H9 (cell line): Measurements from ENCODE around the gene SIN3A. TPM values are rescaled to one million over a fixed set of nuclear protein-coding genes. Genes with fewer than 3 reads are reported as not detected.

Source experiments
- DNase-seq: peaks from one replicate; pipeline ENCODE4 v3.0.0-alpha.2; 2017
- H2AFZ ChIP-seq: one replicate; pipeline ENCODE4 v1.6.1; 2013; ENCODE audit warnings: mild to moderate bottlenecking, low read length, control low read depth, moderate library complexity
- H2AK5ac ChIP-seq: 2 replicates; pipeline ENCODE4 v1.6.1; 2013; ENCODE audit warnings: low read length, control low read depth, mixed read lengths; ENCODE audit not compliant: insufficient read length
- H2BK120ac ChIP-seq: one replicate; pipeline ENCODE4 v1.6.1; 2013; ENCODE audit warnings: low read depth, mild to moderate bottlenecking, low read length, control low read depth, inconsistent platforms; ENCODE audit not compliant: poor library complexity, severe bottlenecking
- H2BK12ac ChIP-seq: 2 replicates; pipeline ENCODE4 v1.6.1; 2013; ENCODE audit warnings: low read length, control low read depth, mixed read lengths, low read depth; ENCODE audit not compliant: insufficient read length
- H2BK15ac ChIP-seq: 2 replicates; pipeline ENCODE4 v1.6.1; 2013; ENCODE audit warnings: low read depth, low read length, control low read depth
- H2BK20ac ChIP-seq: one replicate; pipeline ENCODE4 v1.6.1; 2013; ENCODE audit warnings: low read depth, mild to moderate bottlenecking, low read length, control low read depth, inconsistent platforms; ENCODE audit not compliant: poor library complexity, severe bottlenecking
- H2BK5ac ChIP-seq: 2 replicates; pipeline ENCODE4 v1.6.1; 2013; ENCODE audit warnings: low read length, control low read depth, mixed read lengths; ENCODE audit not compliant: insufficient read length
- H3K14ac ChIP-seq: 2 replicates; pipeline ENCODE4 v1.6.1; 2013; ENCODE audit warnings: low read length, control low read depth; ENCODE audit not compliant: insufficient read depth
- H3K18ac ChIP-seq: 2 replicates; pipeline ENCODE4 v1.6.1; 2013; ENCODE audit warnings: low read depth, mild to moderate bottlenecking, mixed read lengths, low read length, control low read depth; ENCODE audit not compliant: insufficient read length
- H3K23ac ChIP-seq: 2 replicates; pipeline ENCODE4 v1.6.1; 2013; ENCODE audit warnings: low read length, control low read depth, mixed read lengths, low read depth; ENCODE audit not compliant: insufficient read length
- H3K23me2 ChIP-seq: 2 replicates; pipeline ENCODE4 v1.6.1; 2013; ENCODE audit warnings: low read depth, mild to moderate bottlenecking, mixed read lengths, low read length, control low read depth; ENCODE audit not compliant: insufficient read length, poor library complexity, severe bottlenecking
- H3K27ac ChIP-seq: 2 replicates; pipeline ENCODE4 v1.5.1; 2013; ENCODE audit warnings: low read length, control low read depth, mixed read lengths, low read depth; ENCODE audit not compliant: insufficient read length
- H3K27me3 ChIP-seq: 2 replicates; pipeline ENCODE4 v1.6.1; 2013; ENCODE audit warnings: low read length, control low read depth, inconsistent platforms; ENCODE audit not compliant: insufficient read depth
- H3K4ac ChIP-seq: 2 replicates; pipeline ENCODE4 v1.6.1; 2013; ENCODE audit warnings: low read depth, mild to moderate bottlenecking, control low read depth, inconsistent platforms, low read length, moderate library complexity
- H3K4me1 ChIP-seq: 2 replicates; pipeline ENCODE4 v1.6.1; 2013; ENCODE audit warnings: low read length, control low read depth, inconsistent platforms; ENCODE audit not compliant: insufficient read depth
- H3K4me2 ChIP-seq: 2 replicates; pipeline ENCODE4 v1.6.1; 2013; ENCODE audit warnings: low read length, control low read depth, mixed read lengths; ENCODE audit not compliant: insufficient read length, insufficient read depth
- H3K56ac ChIP-seq: 2 replicates; pipeline ENCODE4 v1.6.1; 2013; ENCODE audit warnings: low read depth, mild to moderate bottlenecking, mixed read lengths, low read length, control low read depth; ENCODE audit not compliant: insufficient read length
- H3K79me1 ChIP-seq: 2 replicates; pipeline ENCODE4 v1.6.1; 2013; ENCODE audit warnings: low read depth, mild to moderate bottlenecking, moderate library complexity, low read length, control low read depth, inconsistent platforms; ENCODE audit not compliant: insufficient read depth, poor library complexity, severe bottlenecking
- H3K79me2 ChIP-seq: 2 replicates; pipeline ENCODE4 v1.6.1; 2013; ENCODE audit warnings: low read length, control low read depth, inconsistent platforms; ENCODE audit not compliant: insufficient read depth
- H3K9ac ChIP-seq: 2 replicates; pipeline ENCODE4 v1.6.1; 2013; ENCODE audit warnings: low read length, control low read depth, mixed read lengths; ENCODE audit not compliant: insufficient read length; ENCODE audit errors: extremely low read depth
- H3K9me3 ChIP-seq: one replicate; pipeline ENCODE4 v1.6.1; 2013; ENCODE audit warnings: low read depth, low read length, inconsistent platforms; ENCODE audit not compliant: control insufficient read depth
- H3T11ph ChIP-seq: one replicate; pipeline ENCODE4 v1.6.1; 2013; ENCODE audit warnings: mild to moderate bottlenecking, low read length, control low read depth, inconsistent platforms
- H4K20me1 ChIP-seq: one replicate; pipeline ENCODE4 v1.6.1; 2013; ENCODE audit not compliant: control insufficient read depth, insufficient read length, insufficient read depth
- H4K5ac ChIP-seq: 2 replicates; pipeline ENCODE4 v1.6.1; 2013; ENCODE audit warnings: low read depth, mild to moderate bottlenecking, mixed read lengths, low read length, control low read depth; ENCODE audit not compliant: insufficient read length
- H4K8ac ChIP-seq: replicated peaks from 2 replicates; pipeline ENCODE4 v1.6.1; 2013; ENCODE audit warnings: low read length, control low read depth, mixed read lengths, low read depth; ENCODE audit not compliant: insufficient read length
- H4K91ac ChIP-seq: 2 replicates; pipeline ENCODE4 v1.6.1; 2013; ENCODE audit warnings: low read depth, mild to moderate bottlenecking, moderate library complexity, mixed read lengths, low read length, control low read depth; ENCODE audit not compliant: insufficient read length
- H3K27ac Mint-ChIP-seq, 3 experiments: 2 replicates in 2 of 3; 3 replicates in 1 of 3; pipeline ENCODE4 v1.8.0; 2020 to 2021; ENCODE audit warnings: mixed read lengths in 3 of 3, mild to moderate bottlenecking in 1 of 3, moderate library complexity in 1 of 3
- H3K27me3 Mint-ChIP-seq: 2 replicates; pipeline ENCODE4 v1.8.0; 2021; ENCODE audit warnings: low read depth, mild to moderate bottlenecking, moderate library complexity, mixed read lengths
- H3K36me3 Mint-ChIP-seq, 3 experiments: 2 replicates in 2 of 3; 3 replicates in 1 of 3; pipeline ENCODE4 v1.8.0; 2020 to 2021; ENCODE audit warnings: low read depth in 3 of 3, mixed read lengths in 3 of 3; ENCODE audit not compliant: insufficient read depth in 1 of 3
- H3K4me1 Mint-ChIP-seq, 2 experiments: 2 replicates each; pipeline ENCODE4 v1.8.0; 2020; ENCODE audit warnings: mixed read lengths in 2 of 2
- H3K4me3 Mint-ChIP-seq, 2 experiments: 2 replicates in 1 of 2; 3 replicates in 1 of 2; pipeline ENCODE4 v1.8.0; 2020 to 2021; ENCODE audit warnings: mild to moderate bottlenecking in 2 of 2, mixed read lengths in 2 of 2, moderate library complexity in 1 of 2
- H3K9me3 Mint-ChIP-seq, 2 experiments: 2 replicates in 1 of 2; 3 replicates in 1 of 2; pipeline ENCODE4 v1.8.0; 2020; ENCODE audit warnings: mild to moderate bottlenecking in 2 of 2, mixed read lengths in 2 of 2, moderate library complexity in 1 of 2
- WGBS: extraction: QIAGEN DNeasy Blood & Tissue Kit; methylation state at CpG from one replicate; pipeline ENCODE4 v1.1.7; 2013; ENCODE audit warnings: missing lambda C conversion rate, low lambda C conversion rate, mixed read lengths; ENCODE audit not compliant: insufficient read length; ENCODE audit errors: extremely low coverage; 5-methylcytosine and 5-hydroxymethylcytosine counted together
- total RNA-seq: library from RNA; stranded (reverse); gene quantifications from 2 replicates; pipeline ENCODE4 v1.2.1, GENCODE V29; 2021
- TF ChIP-seq, protein P1 (sequence below): fragments of 200-600 bp; sonication (generic); conservative IDR thresholded peaks from 3 replicates; pipeline ENCODE4 v1.8.0; 2021; ENCODE audit warnings: antibody characterized with exemption, mild to moderate bottlenecking

Gene SIN3A
- total RNA-seq, 1 experiment from 2014 or later = 102 TPM

DNA sequence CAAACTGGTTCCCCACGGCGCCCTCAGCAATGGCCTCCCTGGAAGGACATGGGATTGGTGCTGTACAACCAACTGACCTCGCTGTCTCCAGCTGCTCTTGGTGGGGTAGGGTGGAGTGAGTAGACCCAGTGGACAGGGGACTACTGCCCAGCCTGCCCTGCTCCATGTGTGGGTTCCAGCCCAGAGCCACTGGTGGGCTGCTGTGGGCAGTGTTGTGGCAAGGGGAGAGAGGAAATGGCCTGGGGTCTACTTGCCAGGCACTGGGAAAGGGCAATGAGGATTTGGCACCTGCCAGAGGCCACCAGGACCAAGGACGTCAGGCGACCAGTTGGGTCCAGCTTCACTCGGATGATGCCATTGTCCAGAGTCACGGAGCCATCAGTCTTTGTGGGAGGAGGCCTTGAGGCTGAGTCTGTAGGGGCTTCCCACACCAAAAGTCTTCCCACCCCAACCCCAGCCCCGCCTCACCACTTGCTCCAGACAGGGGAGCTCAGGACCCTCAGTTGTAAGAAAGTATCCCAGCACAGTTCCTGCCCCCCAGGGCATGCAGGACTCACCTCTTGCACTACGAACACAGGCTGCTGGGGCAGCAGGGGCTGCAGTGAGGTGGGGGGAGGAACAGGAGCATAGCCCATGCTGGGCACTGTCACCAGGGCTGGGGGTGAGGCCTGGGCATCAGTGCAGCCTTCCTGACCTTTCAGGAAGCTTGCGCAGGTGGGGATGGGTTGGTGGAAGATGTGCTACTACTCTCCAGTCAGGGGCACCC lies 92.5 kb downstream of the SIN3A start:
- no peak overlapping the region for H3K14ac ChIP-seq
- H4K20me1 ChIP-seq = no peaks in the 10 kb centered on the region
- H3K23me2 ChIP-seq = no peaks in the 10 kb centered on the region
- H4K5ac ChIP-seq = no peak overlapping the region
- H4K8ac ChIP-seq = no peak overlapping the region
- H2AK5ac ChIP-seq = no peak overlapping the region
- Mint-ChIP-seq H3K36me3 (peaks cover 11 to 35% (median 28%) of the 10 kb centered on the region in 3 experiments; a peak in 6 of 7 replicates), H3K27ac (no peak overlapping the region), H3K4me1 (no peaks in the 10 kb centered on the region; a peak in 1 of 4 replicates), H3K9me3 (no peaks in the 10 kb centered on the region), H3K4me3 (no peak overlapping the region), H3K27me3 (peaks cover 1% of the 10 kb centered on the region; the same call in 1 of the 2 replicates)
- H2BK120ac ChIP-seq = no peak overlapping the region
- H3K9ac ChIP-seq = no peak overlapping the region
- no peak overlapping the region for H3K56ac ChIP-seq
- H3K79me2 ChIP-seq = no peaks in the 10 kb centered on the region
- no peak overlapping the region for H3K18ac ChIP-seq
- no peaks in the 10 kb centered on the region for H3K27me3 ChIP-seq
- H3K4ac ChIP-seq = no peak overlapping the region
- no peak overlapping the region for H3K27ac ChIP-seq
- no peak overlapping the region for H3K23ac ChIP-seq
- H3K4me2 ChIP-seq = no peak overlapping the region
- H3K79me1 ChIP-seq = no peaks in the 10 kb centered on the region
- H2BK12ac ChIP-seq = no peak overlapping the region
- H2AFZ ChIP-seq = no peak overlapping the region
- no peak overlapping the region for H3T11ph ChIP-seq
- no peak overlapping the region for H4K91ac ChIP-seq
- TF ChIP-seq, protein P1, sequence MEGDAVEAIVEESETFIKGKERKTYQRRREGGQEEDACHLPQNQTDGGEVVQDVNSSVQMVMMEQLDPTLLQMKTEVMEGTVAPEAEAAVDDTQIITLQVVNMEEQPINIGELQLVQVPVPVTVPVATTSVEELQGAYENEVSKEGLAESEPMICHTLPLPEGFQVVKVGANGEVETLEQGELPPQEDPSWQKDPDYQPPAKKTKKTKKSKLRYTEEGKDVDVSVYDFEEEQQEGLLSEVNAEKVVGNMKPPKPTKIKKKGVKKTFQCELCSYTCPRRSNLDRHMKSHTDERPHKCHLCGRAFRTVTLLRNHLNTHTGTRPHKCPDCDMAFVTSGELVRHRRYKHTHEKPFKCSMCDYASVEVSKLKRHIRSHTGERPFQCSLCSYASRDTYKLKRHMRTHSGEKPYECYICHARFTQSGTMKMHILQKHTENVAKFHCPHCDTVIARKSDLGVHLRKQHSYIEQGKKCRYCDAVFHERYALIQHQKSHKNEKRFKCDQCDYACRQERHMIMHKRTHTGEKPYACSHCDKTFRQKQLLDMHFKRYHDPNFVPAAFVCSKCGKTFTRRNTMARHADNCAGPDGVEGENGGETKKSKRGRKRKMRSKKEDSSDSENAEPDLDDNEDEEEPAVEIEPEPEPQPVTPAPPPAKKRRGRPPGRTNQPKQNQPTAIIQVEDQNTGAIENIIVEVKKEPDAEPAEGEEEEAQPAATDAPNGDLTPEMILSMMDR = no peak
- no peak overlapping the region for H2BK20ac ChIP-seq
- H3K9me3 ChIP-seq = no peaks in the 10 kb centered on the region
- H2BK15ac ChIP-seq = no peak overlapping the region
- DNase-seq = no peak
- no CpG with 5 or more reads among the region's 10 CpGs for WGBS
- no peaks in the 10 kb centered on the region for H3K4me1 ChIP-seq
- no peak overlapping the region for H2BK5ac ChIP-seq
